Measurements from ENCODE around the gene PDCL2.

DNA sequence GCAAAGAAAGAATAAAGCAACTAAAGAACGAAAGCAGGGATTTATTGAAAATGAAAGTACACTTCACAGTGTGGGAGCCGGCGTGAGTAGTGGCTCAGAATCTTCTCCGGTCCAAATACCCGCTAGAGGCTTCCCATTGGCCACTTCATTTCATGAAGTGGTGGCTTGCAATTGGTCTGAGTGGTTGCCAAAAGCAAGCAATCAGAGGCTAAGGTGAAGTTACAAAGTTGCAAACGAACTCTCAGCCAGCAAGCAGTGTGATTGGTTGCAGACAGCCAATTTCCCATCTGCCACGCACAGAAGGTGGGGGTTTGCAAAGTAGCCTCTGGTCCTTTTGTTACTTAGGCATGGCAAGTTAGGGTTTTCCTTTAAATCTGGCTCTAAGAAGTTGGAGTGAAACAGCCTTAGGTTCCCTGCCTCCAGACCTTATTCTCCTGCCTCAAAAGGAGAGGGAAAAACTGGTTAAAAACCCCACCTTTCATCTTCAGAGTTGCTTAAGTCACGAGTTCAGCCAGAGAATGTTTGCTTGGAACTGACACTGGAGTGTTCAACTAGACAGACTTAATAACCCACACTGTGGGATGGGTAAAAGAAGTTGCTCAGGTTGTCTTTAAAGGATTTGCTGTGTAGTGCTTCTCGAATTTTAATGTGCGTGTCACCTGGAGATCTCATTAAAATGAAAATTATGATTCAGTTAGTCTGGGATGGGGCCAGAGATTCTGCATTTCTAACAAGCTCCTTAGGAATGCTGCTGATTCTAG is 38.4 kb downstream of the PDCL2 start:
- TF ChIP-seq, protein P1, sequence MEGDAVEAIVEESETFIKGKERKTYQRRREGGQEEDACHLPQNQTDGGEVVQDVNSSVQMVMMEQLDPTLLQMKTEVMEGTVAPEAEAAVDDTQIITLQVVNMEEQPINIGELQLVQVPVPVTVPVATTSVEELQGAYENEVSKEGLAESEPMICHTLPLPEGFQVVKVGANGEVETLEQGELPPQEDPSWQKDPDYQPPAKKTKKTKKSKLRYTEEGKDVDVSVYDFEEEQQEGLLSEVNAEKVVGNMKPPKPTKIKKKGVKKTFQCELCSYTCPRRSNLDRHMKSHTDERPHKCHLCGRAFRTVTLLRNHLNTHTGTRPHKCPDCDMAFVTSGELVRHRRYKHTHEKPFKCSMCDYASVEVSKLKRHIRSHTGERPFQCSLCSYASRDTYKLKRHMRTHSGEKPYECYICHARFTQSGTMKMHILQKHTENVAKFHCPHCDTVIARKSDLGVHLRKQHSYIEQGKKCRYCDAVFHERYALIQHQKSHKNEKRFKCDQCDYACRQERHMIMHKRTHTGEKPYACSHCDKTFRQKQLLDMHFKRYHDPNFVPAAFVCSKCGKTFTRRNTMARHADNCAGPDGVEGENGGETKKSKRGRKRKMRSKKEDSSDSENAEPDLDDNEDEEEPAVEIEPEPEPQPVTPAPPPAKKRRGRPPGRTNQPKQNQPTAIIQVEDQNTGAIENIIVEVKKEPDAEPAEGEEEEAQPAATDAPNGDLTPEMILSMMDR (IDR thresholded peaks at IDR 0.05), result no peak
- TF ChIP-seq POLR2A (IDR thresholded peaks at IDR 0.05), result no peak

Measured in uterus (tissue), 2 donors.